ENCODE data around the gene SNAPIN.

The SNAPIN gene

DNA sequence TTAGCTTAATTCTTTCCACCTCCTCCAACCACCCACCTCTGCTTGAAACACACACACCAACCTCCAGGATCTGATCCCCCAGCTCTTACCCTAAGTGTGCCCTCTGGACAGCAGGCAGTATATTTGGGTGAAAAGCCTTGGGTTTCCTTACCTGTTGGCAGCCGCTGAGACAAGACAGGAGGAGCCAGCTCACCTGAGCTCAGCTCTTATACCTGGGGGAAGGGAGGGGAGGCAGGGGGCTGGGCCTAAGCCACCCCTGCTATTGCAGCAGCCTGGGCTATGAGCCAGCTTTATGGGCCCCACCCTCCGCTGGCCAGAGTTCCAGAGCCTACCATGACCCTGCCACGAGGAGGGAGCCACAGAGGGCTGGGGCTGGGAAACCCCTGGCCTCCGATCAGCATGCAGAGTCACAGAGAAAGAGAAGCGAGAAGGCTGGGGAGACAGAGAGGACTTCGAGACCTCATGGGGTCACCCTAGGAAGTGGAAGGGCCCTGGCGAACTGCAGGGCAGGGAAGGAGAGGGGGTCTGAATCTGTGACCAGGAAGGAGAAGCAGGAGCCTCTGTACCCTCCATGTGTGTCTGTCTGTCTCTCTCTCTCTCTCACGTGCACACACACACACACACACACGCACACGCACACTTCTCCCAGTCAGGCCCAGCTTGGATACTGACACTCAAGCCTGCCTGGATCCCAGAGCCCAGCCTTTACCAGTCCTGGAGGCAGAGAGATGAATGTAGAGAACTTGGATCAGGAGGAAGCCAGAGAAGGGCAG, 42.2 kb upstream of the SNAPIN start, which contains the start of gene S100A14:
TSS of gene S100A14 (minus strand) at position 182 of the 773 bp plus-strand sequence. CDS start 467 bp downstream, outside the sequence.
- peak; percentile 68 to 82 for DNase-seq
- TF ChIP-seq GATA1 (IDR thresholded peaks at IDR 0.05; ENCODE audit: low read depth, low read length), result no peak
- TF ChIP-seq POLR2A (IDR thresholded peaks at IDR 0.05; ENCODE audit: low read length), result no peak

DNA sequence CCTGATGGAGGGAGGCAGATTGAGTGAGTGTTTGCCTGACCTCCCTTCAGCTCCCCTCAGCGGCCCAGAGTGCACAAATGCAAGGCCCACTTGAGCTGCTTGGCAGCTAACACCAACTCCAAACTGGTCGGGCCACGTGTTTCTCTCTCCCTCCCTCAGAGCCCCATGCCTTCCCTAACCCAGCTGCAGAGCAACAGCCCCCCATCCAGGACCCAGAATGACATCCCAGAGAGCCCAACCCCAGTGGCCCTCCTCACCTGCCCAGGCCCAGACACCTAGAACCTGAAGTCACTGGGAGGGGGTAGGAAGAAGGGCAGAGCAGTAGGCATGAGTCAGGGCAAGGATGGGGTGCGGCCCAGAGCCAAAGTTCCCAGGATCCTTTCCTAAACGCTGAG, 41.6 kb upstream of the SNAPIN start:
- TF ChIP-seq GATA1 (IDR thresholded peaks at IDR 0.05; ENCODE audit: low read depth, low read length) (no peak), POLR2A (IDR thresholded peaks at IDR 0.05; ENCODE audit: low read length) (no peak)
- DNase-seq, result no peak

- peak; percentile 82 to 87 for DNase-seq
- TF ChIP-seq GATA1 (IDR thresholded peaks at IDR 0.05; ENCODE audit: low read depth, low read length) (no peak), POLR2A (IDR thresholded peaks at IDR 0.05; ENCODE audit: low read length) (no peak)
Observed at GRCh38 chr1:153617663-153618062, 40.8 kb upstream of the SNAPIN start.

DNA sequence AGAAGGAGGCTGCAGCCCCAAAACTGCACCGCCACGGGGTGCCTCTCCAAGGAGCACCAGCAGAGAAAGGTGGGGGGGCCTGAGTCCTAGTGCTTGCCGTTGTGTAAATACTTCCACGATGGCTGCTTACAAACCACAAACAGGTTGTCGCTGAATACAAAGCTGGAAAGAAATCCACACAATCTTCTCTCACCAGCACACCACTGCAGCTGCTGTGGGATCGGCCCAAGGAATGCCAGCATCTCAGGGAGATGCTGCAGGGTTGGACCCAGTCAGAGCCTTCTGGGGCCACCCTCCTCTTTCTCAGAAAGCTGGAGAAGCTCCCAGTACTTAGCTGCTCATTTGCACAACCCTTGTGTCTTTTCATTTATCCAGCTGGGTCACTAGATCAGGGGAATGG, 39.3 kb upstream of the SNAPIN start:
- DNase-seq, result no peak
- no peak for TF ChIP-seq POLR2A (IDR thresholded peaks at IDR 0.05; ENCODE audit: low read length)
- no peak for TF ChIP-seq GATA1 (IDR thresholded peaks at IDR 0.05; ENCODE audit: low read depth, low read length)

GRCh38 chr1:153623101-153623500, 35.4 kb upstream of the SNAPIN start:
- TF ChIP-seq GATA1 (IDR thresholded peaks at IDR 0.05; ENCODE audit: low read depth, low read length), result no peak
- DNase-seq, result no peak

- no peak for DNase-seq
- no peak for TF ChIP-seq POLR2A (IDR thresholded peaks at IDR 0.05; ENCODE audit: low read length)
Observed at GRCh38 chr1:153624965-153625611, 33.4 kb upstream of the SNAPIN start.

DNA sequence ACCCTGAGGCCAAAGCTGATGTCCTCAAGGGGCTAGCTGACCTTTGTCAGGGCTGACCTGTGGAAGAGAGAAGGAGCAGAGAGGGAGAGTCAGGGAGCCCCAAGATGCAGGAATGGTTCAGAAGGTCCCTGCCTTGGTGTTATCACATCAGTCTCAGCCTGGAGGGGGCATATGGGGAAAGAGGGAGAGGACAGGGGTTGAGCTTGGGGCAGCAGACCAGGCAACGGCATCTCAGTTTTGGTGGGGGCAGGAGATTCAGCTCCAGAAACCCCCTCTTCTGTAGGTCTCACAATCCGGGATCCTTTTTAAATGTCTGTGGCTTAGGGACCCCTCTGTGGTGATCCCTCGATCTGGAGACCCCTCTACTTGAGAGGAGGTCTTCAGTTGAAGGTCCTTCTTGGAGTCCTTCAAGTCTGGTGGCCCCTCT, 32.0 kb upstream of the SNAPIN start:
- TF ChIP-seq POLR2A (IDR thresholded peaks at IDR 0.05; ENCODE audit: low read length) (no peak), GATA1 (IDR thresholded peaks at IDR 0.05; ENCODE audit: low read depth, low read length) (no peak)
- DNase-seq, result no peak

DNA sequence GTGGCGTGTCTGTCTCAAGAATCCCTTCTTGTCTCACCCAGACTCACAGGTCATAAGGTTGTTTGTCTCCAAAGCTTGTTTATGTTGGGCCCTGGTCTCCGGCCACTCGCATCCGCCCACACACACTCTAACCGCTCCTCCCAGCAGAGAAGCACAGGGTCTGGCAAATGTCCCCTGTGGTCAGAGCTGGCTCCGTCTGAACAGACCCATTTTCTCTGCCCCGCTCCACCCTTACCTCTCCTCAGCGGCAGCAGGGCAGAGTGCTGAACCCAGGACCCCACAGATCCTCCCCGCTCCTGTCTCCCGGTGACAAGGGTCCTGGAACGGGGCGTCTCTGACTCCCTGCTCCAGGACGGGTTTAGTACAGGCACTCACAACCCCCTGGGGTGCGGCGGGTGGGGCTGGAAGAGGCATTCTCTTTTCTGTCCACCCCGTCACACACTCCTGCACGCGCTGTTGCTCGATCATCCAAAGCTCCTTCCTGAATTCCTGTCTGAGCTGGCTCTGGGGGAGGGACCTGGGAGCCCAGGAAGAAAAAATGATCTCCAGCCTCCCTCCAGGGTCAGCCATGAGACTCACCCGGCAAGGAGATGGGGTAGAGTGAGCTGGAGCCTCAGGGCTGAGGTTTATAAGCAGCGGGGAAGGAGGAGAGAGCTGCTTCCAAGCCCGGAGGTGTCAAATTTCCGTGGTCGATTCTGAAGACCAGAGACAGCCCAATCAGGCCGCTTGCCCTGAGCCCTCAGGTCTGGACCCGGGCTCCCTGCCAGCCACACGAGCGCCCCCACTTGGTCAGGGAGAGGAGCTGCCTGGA, 31.4 kb upstream of the SNAPIN start, which contains the start of gene S100A13:
TSS of gene S100A13 (minus strand) at position 602 of the 811 bp plus-strand sequence. CDS start 1,033 bp downstream, outside the sequence.
- TF ChIP-seq GATA1 (IDR thresholded peaks at IDR 0.05; ENCODE audit: low read depth, low read length), result no peak
- no peak for TF ChIP-seq POLR2A (IDR thresholded peaks at IDR 0.05; ENCODE audit: low read length)
- peak; percentile 62 to 77 for DNase-seq

- DNase-seq, result peak; percentile 18 to 19
- TF ChIP-seq GATA1 (IDR thresholded peaks at IDR 0.05; ENCODE audit: low read depth, low read length) (no peak), POLR2A (IDR thresholded peaks at IDR 0.05; ENCODE audit: low read length) (no peak)
Observed at GRCh38 chr1:153627715-153628626, 30.5 kb upstream of the SNAPIN start, which contains the start of gene S100A1. S100A1 (plus strand) TSS chr1:153628434; CDS start chr1:153630522, 2,088 bp downstream.

DNA sequence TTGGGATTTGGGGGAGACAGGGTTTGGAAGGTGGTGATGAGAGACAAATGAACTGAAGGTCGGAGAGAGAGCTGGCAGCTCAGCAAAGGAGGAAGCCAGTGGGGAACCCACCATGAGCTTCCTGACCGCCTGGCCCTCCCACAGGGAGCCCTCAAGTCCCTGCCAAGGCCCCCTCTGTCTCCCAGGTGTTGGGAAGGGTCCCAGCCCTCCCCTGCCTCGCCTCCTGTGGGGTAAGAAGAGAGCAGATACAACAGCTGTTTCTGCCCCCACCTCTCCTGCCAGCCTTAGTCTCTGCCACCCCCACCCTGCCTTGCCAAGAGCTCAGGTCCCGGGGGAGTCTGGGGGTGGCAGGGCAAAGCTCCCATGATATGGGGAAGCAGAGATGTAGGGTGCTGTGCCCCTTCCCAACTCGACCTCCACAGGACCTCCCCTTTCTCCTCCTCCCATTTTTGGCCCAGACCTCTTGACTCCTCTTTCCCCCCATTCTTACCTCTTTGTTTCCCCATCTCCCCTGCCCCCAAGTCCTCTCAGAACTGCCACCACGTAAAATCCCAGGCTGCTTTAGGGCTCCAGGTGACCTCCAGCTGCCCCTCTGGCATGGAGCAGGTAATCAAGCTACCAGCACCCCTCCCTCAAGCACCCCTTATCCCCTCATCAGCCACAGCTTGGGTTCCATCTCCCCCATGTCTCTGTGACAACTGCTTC, 29.7 kb upstream of the SNAPIN start:
- TF ChIP-seq POLR2A (IDR thresholded peaks at IDR 0.05; ENCODE audit: low read length), result no peak
- TF ChIP-seq GATA1 (IDR thresholded peaks at IDR 0.05; ENCODE audit: low read depth, low read length), result no peak
- no peak for DNase-seq

- TF ChIP-seq POLR2A (IDR thresholded peaks at IDR 0.05; ENCODE audit: low read length) (no peak), GATA1 (IDR thresholded peaks at IDR 0.05; ENCODE audit: low read depth, low read length) (no peak)
- no peak for DNase-seq
Observed at GRCh38 chr1:153629343-153629665, 29.2 kb upstream of the SNAPIN start.

- TF ChIP-seq POLR2A (IDR thresholded peaks at IDR 0.05; ENCODE audit: low read length) (no peak), GATA1 (IDR thresholded peaks at IDR 0.05; ENCODE audit: low read depth, low read length) (no peak)
- no peak for DNase-seq
Observed at GRCh38 chr1:153629971-153630370, 28.5 kb upstream of the SNAPIN start.

Data from erythroblast (primary cell).